Measurements from ENCODE around the gene CACNA1D. TPM values are rescaled to one million over a fixed set of nuclear protein-coding genes. Genes with fewer than 3 reads are reported as not detected.

The CACNA1D gene
- total and polyA plus RNA-seq, 9 of the 15 experiments (the other 6 are each of a cell fraction or from before 2014, with no cell fraction given) = 0.29 TPM; not detected in 8

- Histone ChIP-seq H4K20me1 (replicated peaks; ENCODE audit: control insufficient read depth, insufficient read depth, low read length) (no peaks in the 10 kb centered on the region), H3K4me2 (ENCODE audit: insufficient read depth, low read length) (no peak overlapping the region), H3K27me3 (ENCODE audit: control insufficient read depth in 2 of 2, insufficient read depth in 2 of 2, low read length in 2 of 2) (peaks cover 2 to 14% of the 10 kb centered on the region in 2 experiments; a peak in 4 of 5 replicates), H3K9me3 (replicated peaks; ENCODE audit: control insufficient read depth, insufficient read depth, low read depth, low read length) (no peaks in the 10 kb centered on the region), H3K36me3 (ENCODE audit: control insufficient read depth, insufficient read depth, low read length) (no peaks in the 10 kb centered on the region), H3K79me2 (ENCODE audit: control insufficient read depth, insufficient read depth, low read length) (no peaks in the 10 kb centered on the region), H2AFZ (ENCODE audit: low read depth, low read length) (no peak overlapping the region), H3K9ac (ENCODE audit: insufficient read depth in 1 of 2, low read depth in 2 of 2, low read length in 2 of 2) (no peak overlapping the region), H3K4me1 (replicated peaks in 1 of 2; ENCODE audit: control insufficient read depth in 2 of 2, insufficient read depth in 2 of 2, low read length in 2 of 2) (peaks cover 0 to 15% of the 10 kb centered on the region in 2 experiments; a peak in 1 of 5 replicates), H3K4me3 (no peak overlapping the region), H3K9me1 (ENCODE audit: control insufficient read depth, insufficient read depth, low read length) (no peaks in the 10 kb centered on the region), H3K27ac (ENCODE audit: extremely low read depth, low read depth, low read length) (no peak overlapping the region)
- TF ChIP-seq NRF1 (conservative IDR thresholded peaks at IDR 0.05 in 1 of 2, IDR thresholded peaks at IDR 0.05 in 1 of 2) (no peak), E2F5 (CRISPR knock-in tag; IDR thresholded peaks at IDR 0.05) (no peak), MTA2 (IDR thresholded peaks at IDR 0.05; ENCODE audit: low read depth) (no peak), HNRNPUL1 (IDR thresholded peaks at IDR 0.05; ENCODE audit: low read length) (no peak), SNIP1 (IDR thresholded peaks at IDR 0.05; ENCODE audit: low read depth) (no peak), ZNF57 (CRISPR knock-in tag; IDR thresholded peaks at IDR 0.05) (no peak), MAFF (IDR thresholded peaks at IDR 0.05; ENCODE audit: low read length) (no peak), MAZ (CRISPR knock-in tag; conservative IDR thresholded peaks at IDR 0.05 in 1 of 2, IDR thresholded peaks at IDR 0.05 in 1 of 2) (no peak), RERE (CRISPR knock-in tag; IDR thresholded peaks at IDR 0.05; ENCODE audit: borderline replicate concordance) (no peak), CBFA2T2 (conservative IDR thresholded peaks at IDR 0.05) (no peak), HES1 (IDR thresholded peaks at IDR 0.05; ENCODE audit: low read depth) (no peak), ZNF717 (CRISPR knock-in tag; IDR thresholded peaks at IDR 0.05) (no peak), GABPA (tag; conservative IDR thresholded peaks at IDR 0.05; ENCODE audit: low read depth) (no peak), MECOM (CRISPR knock-in tag; IDR thresholded peaks at IDR 0.05) (no peak)
- intact Hi-C loops (cut with micrococcal nuclease) = no loop called here
- ATAC-seq = no peak
- ChIA-PET CTCF (ENCODE audit: low intra/inter-chr PET ratio) (no interaction called here), POLR2A (no interaction called here)
- in situ Hi-C loops (cut with MboI) = no loop called here
- FAIRE-seq = no peak
- BruUV-seq (replicated peaks) = no TSS peak
- 0% methylated on average over 2 of the region's 2 CpGs for WGBS (ENCODE audit: insufficient coverage, low coverage, missing lambda C conversion rate)
- no peak for DNase-seq (ENCODE audit: extremely low read depth in 1 of 4, low spot score in 3 of 4)
Observed at GRCh38 chr3:53496392-53496670, 1.9 kb downstream of the CACNA1D start.

All from K562 (cell line).